Esophagus muscularis mucosa (tissue), 4 donors: ENCODE data around the gene NXT1. TPM values are rescaled to one million over a fixed set of nuclear protein-coding genes. Genes with fewer than 3 reads are reported as not detected.

Experiments
- DNase-seq: peaks from one replicate; pipeline ENCODE4 v3.0.0-alpha.2; 2017; ENCODE audit errors: extremely low spot score
- H3K27ac ChIP-seq, 4 donors: fragments of 200-600 bp; sonication (generic); replicated peaks in 1 of 4; 1 replicate in 3 of 4; 2 replicates in 1 of 4; pipeline ENCODE4 v1.5.1; 2016 to 2019; ENCODE audit warnings: mild to moderate bottlenecking in 1 of 4
- H3K27me3 ChIP-seq, 4 donors: fragments of 200-600 bp; sonication (generic); one replicate each; pipeline versions ENCODE4 v1.5.1 to v1.6.0; 2016 to 2019
- H3K36me3 ChIP-seq, 4 donors: fragments of 200-600 bp; sonication (generic); one replicate each; pipeline ENCODE4 v1.5.1; 2016 to 2019
- H3K4me1 ChIP-seq, 4 donors: fragments of 200-600 bp; sonication (generic); one replicate each; pipeline ENCODE4 v1.5.1; 2016 to 2019
- H3K4me3 ChIP-seq, 4 donors: fragments of 200-600 bp; sonication (generic); 1 replicate in 2 of 4; 2 replicates in 2 of 4; pipeline ENCODE4 v1.5.1; 2016 to 2019; ENCODE audit warnings: mild to moderate bottlenecking in 4 of 4, moderate library complexity in 1 of 4
- H3K9me3 ChIP-seq, 4 donors: fragments of 200-600 bp; sonication (generic); 1 replicate in 3 of 4; 2 replicates in 1 of 4; pipeline ENCODE4 v1.5.1; 2016 to 2019
- CTCF ChIP-seq, 3 experiments: fragments of 200-600 bp in 2 of 3; fragments of 450-650 bp in 1 of 3; sonication (generic) in 2 of 3; IDR thresholded peaks; one replicate each; pipeline ENCODE4 v1.5.1; 2017 to 2019; ENCODE audit warnings: antibody characterized with exemption in 3 of 3, mild to moderate bottlenecking in 2 of 3, moderate library complexity in 1 of 3
- EP300 ChIP-seq: sonication (generic); formaldehyde crosslinking; IDR thresholded peaks from one replicate; pipeline ENCODE4 v1.6.1; 2017; ENCODE audit warnings: antibody characterized with exemption
- POLR2A ChIP-seq: fragments of 450-650 bp; IDR thresholded peaks from one replicate; pipeline ENCODE4 v1.6.1; 2017; ENCODE audit warnings: antibody characterized with exemption, moderate library complexity, mild to moderate bottlenecking, low read depth
- POLR2AphosphoS5 ChIP-seq, 2 donors: sonication (generic); formaldehyde crosslinking; IDR thresholded peaks; one replicate each; pipeline ENCODE4 v1.6.1; 2017; ENCODE audit warnings: antibody characterized with exemption in 2 of 2
- WGBS: methylation state at CpG from one replicate; pipeline ENCODE4 v1.1.5; 2018; 5-methylcytosine and 5-hydroxymethylcytosine counted together
- intact Hi-C: fragments of 100-400 bp; cut with DNase I; formaldehyde crosslinking; loops from one replicate; pipeline ENCODE4 v1.15.1; 2023
- total RNA-seq, 4 donors: library from RNA; depleted of rRNA; stranded (reverse); fragments of >200 nt; gene quantifications; one replicate each; pipeline versions ENCODE4 v1.1.0 to v1.2.1, GENCODE V29; 2016

Gene NXT1
- total RNA-seq, 4 donors from 2014 or later, result 19.5 to 59.0 (median 27.4) TPM

DNA sequence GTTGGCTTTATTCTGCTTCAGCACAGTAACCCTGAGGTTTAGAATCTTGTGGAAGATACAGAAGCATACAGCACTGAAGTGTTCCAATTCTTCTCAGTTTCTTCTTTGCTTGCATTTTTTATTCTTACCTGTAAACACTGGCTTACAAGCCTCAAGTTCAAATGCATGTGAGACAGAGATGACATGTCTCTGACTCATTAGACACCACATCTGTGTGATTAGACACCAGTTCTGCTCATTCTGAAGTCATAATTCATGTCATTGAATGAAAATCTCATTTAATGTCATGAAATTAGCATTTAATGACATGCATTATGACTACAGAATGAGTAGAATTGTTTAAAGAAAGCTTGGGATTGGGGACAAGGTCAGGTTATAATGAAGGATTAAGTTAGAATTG is 17.2 kb downstream of the NXT1 start:
- Histone ChIP-seq H3K27ac (no peak overlapping the region), H3K27me3 (no peaks in the 10 kb centered on the region), H3K4me3 (no peak overlapping the region), H3K4me1 (peaks cover 39 to 58% (median 50%) of the 10 kb centered on the region in 4 donors), H3K36me3 (peaks cover 39 to 74% (median 58%) of the 10 kb centered on the region in 4 donors), H3K9me3 (no peaks in the 10 kb centered on the region)
- no peak for DNase-seq
- no peak for TF ChIP-seq POLR2A
- TF ChIP-seq EP300, result no peak
- intact Hi-C loops, result loop anchor here (5.0 kb wide), 1 partner anchor 50 kb away; no protein-coding TSS in a partner anchor

DNA sequence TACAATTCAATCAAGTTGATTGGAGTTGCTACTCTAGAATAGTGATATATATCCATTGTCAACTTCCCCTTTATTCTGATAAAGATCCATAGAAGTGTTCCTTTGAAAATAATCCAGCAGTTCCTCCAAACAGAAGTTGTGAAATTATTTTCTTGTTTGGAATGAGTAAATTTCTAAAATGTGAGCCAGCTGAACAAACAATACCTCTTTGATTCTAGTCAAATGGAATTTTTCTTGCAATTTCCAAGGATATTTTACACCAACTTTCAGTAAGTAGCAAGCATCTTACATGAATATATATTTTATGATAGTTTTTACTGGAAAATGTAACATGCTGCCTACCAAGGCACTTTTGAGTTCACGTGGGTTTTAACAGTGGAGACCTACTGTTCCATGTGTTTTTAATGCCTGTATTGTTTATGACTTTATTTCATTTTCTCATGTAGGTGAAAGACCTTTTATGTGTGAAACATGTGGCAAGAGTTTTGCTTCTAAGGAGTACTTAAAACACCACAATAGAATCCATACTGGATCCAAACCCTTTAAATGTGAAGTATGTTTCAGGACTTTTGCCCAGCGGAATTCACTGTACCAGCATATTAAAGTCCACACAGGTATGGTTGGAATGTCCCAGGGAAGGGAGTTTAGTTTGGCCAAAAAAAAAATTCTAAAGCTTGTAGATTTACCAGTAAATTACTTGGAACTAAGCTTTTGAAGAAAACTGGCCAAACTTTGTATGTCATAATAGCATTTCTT is 17.9 kb downstream of the NXT1 start:
- no peaks in the 10 kb centered on the region for H3K9me3 ChIP-seq
- DNase-seq, result no peak
- H3K27me3 ChIP-seq, result no peaks in the 10 kb centered on the region
- TF ChIP-seq POLR2A, result no peak
- TF ChIP-seq CTCF (IDR thresholded peaks at IDR 0.05), result no peak
- no peak for TF ChIP-seq POLR2AphosphoS5 (IDR thresholded peaks at IDR 0.05)
- TF ChIP-seq EP300, result no peak
- intact Hi-C loops, result loop anchor here (5.0 kb wide), 1 partner anchor 49 kb away; no protein-coding TSS in a partner anchor
- H3K36me3 ChIP-seq, result peaks cover 45 to 81% (median 65%) of the 10 kb centered on the region in 4 donors
- WGBS, result 94% methylated on average over 2 of the region's 2 CpGs
- no peak overlapping the region for H3K27ac ChIP-seq
- no peak overlapping the region for H3K4me3 ChIP-seq
- peaks cover 32 to 51% (median 43%) of the 10 kb centered on the region in 4 donors for H3K4me1 ChIP-seq

DNA sequence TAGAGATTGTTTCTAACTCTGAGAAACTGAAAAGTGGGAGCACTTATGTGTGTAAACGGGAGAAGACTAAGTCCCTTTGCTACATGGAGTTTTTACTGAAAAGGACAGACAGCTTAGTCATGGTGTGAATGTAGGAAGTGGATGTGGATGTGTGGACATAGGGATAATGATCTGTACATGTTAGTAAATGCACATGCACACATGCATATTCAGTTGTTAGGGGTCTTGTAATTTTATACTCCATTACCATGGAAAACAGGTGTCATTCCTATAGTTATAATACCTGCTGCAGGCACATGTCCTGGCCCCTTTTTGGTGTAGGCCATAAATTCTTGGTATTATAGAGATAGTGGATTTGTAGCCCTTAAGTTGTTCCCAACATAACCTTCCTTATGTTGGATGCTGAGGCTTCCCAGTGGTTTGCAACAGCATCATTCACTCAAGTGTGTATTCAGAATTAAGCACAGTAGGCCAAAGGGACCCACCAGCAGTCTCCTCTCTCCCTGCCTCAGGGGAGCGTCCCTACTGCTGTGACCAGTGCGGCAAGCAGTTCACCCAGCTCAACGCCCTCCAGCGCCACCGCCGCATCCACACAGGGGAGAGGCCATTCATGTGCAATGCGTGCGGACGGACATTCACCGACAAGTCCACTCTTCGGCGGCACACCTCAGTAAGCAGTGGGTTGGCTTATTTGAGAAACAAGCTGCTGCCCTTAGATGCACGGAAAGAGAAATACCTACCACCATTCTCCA is 18.7 kb downstream of the NXT1 start:
- no peak for TF ChIP-seq POLR2AphosphoS5 (IDR thresholded peaks at IDR 0.05)
- TF ChIP-seq EP300, result no peak
- no peak for TF ChIP-seq POLR2A
- TF ChIP-seq CTCF (IDR thresholded peaks at IDR 0.05), result no peak
- Histone ChIP-seq H3K4me3 (no peak overlapping the region), H3K4me1 (peaks cover 28 to 45% (median 39%) of the 10 kb centered on the region in 4 donors), H3K36me3 (peaks cover 45 to 88% (median 71%) of the 10 kb centered on the region in 4 donors), H3K27me3 (no peaks in the 10 kb centered on the region), H3K27ac (no peak overlapping the region), H3K9me3 (no peaks in the 10 kb centered on the region)
- no peak for DNase-seq
- 94% methylated on average over 14 of the region's 14 CpGs for WGBS
- intact Hi-C loops, result loop anchor here (5.0 kb wide), 1 partner anchor 48 kb away; no protein-coding TSS in a partner anchor

GRCh38 chr20:23370274-23370673 is 19.7 kb downstream of the NXT1 start:
- intact Hi-C loops, result no loop called here
- Histone ChIP-seq H3K27me3 (no peaks in the 10 kb centered on the region), H3K4me1 (peaks cover 28 to 34% (median 34%) of the 10 kb centered on the region in 4 donors), H3K9me3 (no peaks in the 10 kb centered on the region), H3K4me3 (no peak overlapping the region), H3K27ac (no peak overlapping the region), H3K36me3 (peaks cover 38 to 88% (median 68%) of the 10 kb centered on the region in 4 donors)
- 100% methylated on average over 2 of the region's 5 CpGs for WGBS
- no peak for TF ChIP-seq POLR2AphosphoS5 (IDR thresholded peaks at IDR 0.05)
- DNase-seq, result no peak

DNA sequence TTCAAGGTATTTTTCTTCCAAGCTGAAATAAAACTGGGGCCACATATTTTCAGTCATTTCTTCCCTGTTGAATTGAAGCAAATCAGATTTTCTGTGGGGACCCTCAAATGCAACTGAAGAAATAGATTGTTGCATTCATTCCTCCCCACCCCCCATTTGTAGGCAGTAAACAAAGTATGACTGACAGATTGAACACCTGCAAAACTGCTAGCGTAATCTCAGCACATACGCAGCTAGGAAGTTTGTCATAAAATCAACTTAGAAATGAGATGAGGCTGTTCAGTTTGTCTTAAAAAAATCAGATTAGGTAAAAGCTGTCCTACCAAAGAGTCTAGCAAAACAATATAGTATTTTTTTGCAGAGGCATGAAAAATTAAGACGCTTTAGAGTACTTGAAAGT is 20.3 kb downstream of the NXT1 start:
- WGBS, result 67% methylated on average over 3 of the region's 3 CpGs
- intact Hi-C loops, result no loop called here
- DNase-seq, result no peak
- TF ChIP-seq POLR2A (no peak), CTCF (IDR thresholded peaks at IDR 0.05) (no peak), EP300 (no peak), POLR2AphosphoS5 (IDR thresholded peaks at IDR 0.05) (no peak)
- no peak overlapping the region for H3K27ac ChIP-seq
- no peaks in the 10 kb centered on the region for H3K27me3 ChIP-seq
- peaks cover 23 to 28% (median 28%) of the 10 kb centered on the region in 4 donors for H3K4me1 ChIP-seq
- H3K36me3 ChIP-seq, result peaks cover 33 to 88% (median 65%) of the 10 kb centered on the region in 4 donors
- no peak overlapping the region for H3K4me3 ChIP-seq
- no peaks in the 10 kb centered on the region for H3K9me3 ChIP-seq
